NCI-H2107 treated with DMSO at 0.1 percent for 48 hours (cell line): Measurements from ENCODE around the gene KCTD1.

Source experiments
- DNase-seq: peaks from one replicate; lab custom pipeline; 2025; ENCODE audit not compliant: unreplicated experiment; lab: John Stamatoyannopoulos, UW

KCTD1 gene

GRCh38 chr18:26434887-26435286 lies 113.5 kb downstream of the KCTD1 start:
- DNase-seq, result no peak

- no peak for DNase-seq
Measured at GRCh38 chr18:26432651-26433424, 115.5 kb downstream of the KCTD1 start.

GRCh38 chr18:26429535-26430226 lies 118.7 kb downstream of the KCTD1 start:
- peak; percentile 33 for DNase-seq

- DNase-seq, result no peak
Measured at GRCh38 chr18:26425148-26425531, 123.2 kb downstream of the KCTD1 start.

- DNase-seq, result no peak
Measured at GRCh38 chr18:26424428-26425147, 123.8 kb downstream of the KCTD1 start.

- DNase-seq, result no peak
Measured at GRCh38 chr18:26422472-26423162, 125.7 kb downstream of the KCTD1 start.

GRCh38 chr18:26421931-26422330 lies 126.4 kb downstream of the KCTD1 start:
- no peak for DNase-seq

GRCh38 chr18:26421503-26421902 lies 126.8 kb downstream of the KCTD1 start:
- DNase-seq, result no peak

GRCh38 chr18:26419746-26420145 lies 128.6 kb downstream of the KCTD1 start:
- no peak for DNase-seq

- DNase-seq, result no peak
Measured at GRCh38 chr18:26418225-26418624, 130.1 kb downstream of the KCTD1 start.

- no peak for DNase-seq
Measured at GRCh38 chr18:26417190-26417589, 131.2 kb downstream of the KCTD1 start.

- DNase-seq, result no peak
Measured at GRCh38 chr18:26416652-26417150, 131.7 kb downstream of the KCTD1 start.

GRCh38 chr18:26415631-26416030 lies 132.7 kb downstream of the KCTD1 start:
- no peak for DNase-seq

GRCh38 chr18:26414901-26415440 lies 133.4 kb downstream of the KCTD1 start:
- no peak for DNase-seq

- no peak for DNase-seq
Measured at GRCh38 chr18:26409091-26409490, 139.3 kb downstream of the KCTD1 start.

- DNase-seq, result no peak
Measured at GRCh38 chr18:26407736-26408601, 140.4 kb downstream of the KCTD1 start.

- DNase-seq, result no peak
Measured at GRCh38 chr18:26406854-26407517, 141.4 kb downstream of the KCTD1 start.

GRCh38 chr18:26406324-26406723 lies 142.0 kb downstream of the KCTD1 start:
- DNase-seq, result no peak

GRCh38 chr18:26405190-26405801 lies 143.1 kb downstream of the KCTD1 start:
- DNase-seq, result peak; percentile 15
